Stimulated activated CD4-positive, alpha-beta T cell treated with anti-CD3 and anti-CD28 coated beads, Interleukin-15, amount 100 ng/mL, for 24 hours (primary cell): ENCODE measurements around the gene ZNF584.
"Not testable (repeated sequence)": the region's sequence is repeated elsewhere in the genome, so short reads cannot be mapped to it uniquely, and the experiment has no call there.

Experiments
- DNase-seq: peaks from one replicate; pipeline ENCODE4 v3.0.0-alpha.2; 2020

Gene ZNF584

GRCh38 chr19:58408152-58409009 lies at the start of gene ZNF584:
TSS of gene ZNF584 (plus strand) at chr19:58408649. CDS start at chr19:58409148, 499 bp downstream.
- DNase-seq, result peak; percentile 98

GRCh38 chr19:58361900-58362271 lies 46.6 kb upstream of the ZNF584 start:
- peak; percentile 73 for DNase-seq

GRCh38 chr19:58362272-58362994 lies 46.0 kb upstream of the ZNF584 start, which contains the start of gene ZNF497:
TSS of gene ZNF497 (minus strand) at chr19:58362751. CDS start at chr19:58357635, 5,116 bp downstream.
- DNase-seq, result peak; percentile 99

- no peak for DNase-seq
Measured at GRCh38 chr19:58364146-58364545, 44.3 kb upstream of the ZNF584 start.

DNA sequence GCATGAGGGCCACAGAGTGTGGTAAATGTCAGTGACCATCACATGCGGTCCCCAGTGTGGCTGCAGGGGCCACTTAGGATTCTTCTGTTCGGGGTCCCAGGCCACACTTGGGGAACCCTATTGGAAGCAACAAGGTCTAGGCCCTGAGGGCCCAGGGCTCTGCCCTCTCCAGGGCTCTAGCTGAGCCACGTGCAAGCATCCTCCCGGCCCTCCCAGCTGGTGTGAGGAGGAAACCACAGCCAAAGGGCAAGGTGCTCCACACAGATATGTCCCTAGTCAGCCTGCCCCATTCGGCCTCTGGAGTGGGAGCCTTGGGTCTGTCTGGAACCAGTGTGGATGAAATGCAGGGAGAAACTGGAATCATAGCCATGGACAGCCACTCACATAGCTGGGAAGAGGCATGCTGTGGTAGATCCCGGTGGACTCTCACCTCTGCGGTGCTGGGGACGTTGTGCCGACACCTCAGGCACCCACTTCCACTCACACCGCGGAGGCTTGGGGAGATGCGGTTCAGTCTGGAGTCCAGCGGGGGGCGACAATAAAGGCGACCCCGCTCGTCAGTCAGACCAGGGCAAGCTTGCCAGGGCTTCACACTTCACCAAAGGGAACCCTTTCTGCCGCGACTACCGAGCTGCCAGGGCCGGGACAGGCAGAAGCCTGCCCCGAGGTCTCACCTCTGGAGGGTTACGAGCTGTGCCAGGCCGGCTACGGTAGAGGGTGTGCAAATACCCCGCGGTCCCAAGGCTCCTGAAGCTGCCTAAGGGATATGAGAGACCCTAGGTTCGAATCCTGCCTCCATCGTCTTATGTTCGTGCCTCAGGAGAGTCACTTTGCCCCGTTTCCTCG lies 41.6 kb upstream of the ZNF584 start:
- no peak for DNase-seq

GRCh38 chr19:58367698-58368454 lies 40.6 kb upstream of the ZNF584 start:
- DNase-seq, result no peak

- no peak for DNase-seq
Measured at GRCh38 chr19:58368561-58369360, 39.7 kb upstream of the ZNF584 start.

DNA sequence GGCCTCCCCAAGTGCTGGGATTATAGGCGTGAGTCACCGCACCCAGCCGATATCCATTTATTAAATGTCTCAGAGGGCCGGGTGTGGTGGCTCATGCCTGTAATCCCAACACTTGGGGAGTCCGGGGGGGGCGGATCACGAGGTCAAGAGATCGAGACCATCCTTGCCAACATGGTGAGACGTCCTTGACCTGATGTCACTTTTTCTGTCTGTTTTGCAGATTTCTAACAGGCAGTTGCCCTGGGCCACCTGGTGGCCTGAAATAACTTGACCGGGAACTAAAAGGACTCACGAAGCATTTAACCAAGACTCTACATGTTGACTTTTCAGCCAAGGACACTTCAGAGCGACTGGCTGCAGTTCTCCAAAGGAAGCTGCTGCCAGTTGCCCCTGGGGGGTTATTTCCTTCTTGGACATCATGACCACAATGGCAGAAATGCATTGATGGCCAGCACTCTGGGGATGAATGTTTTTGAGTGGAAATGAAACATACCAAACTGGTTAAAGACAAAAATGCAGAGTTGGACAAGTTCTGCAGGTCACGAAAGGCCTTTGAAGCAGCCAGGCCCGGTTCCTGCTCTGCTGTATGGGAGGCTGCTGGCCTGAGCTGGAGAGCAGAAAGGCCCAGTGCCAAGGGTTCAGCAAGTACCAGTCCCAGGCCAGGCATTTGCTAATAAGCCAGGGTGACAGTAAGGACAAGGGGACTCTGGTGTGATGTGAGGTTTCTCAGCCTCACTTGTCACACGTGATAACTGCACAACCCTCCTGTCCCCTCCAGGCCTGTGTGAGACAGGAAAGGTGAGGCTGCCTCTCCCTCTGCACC lies 35.9 kb upstream of the ZNF584 start:
- no peak for DNase-seq

GRCh38 chr19:58374200-58374599 lies 34.2 kb upstream of the ZNF584 start:
- no peak for DNase-seq

DNA sequence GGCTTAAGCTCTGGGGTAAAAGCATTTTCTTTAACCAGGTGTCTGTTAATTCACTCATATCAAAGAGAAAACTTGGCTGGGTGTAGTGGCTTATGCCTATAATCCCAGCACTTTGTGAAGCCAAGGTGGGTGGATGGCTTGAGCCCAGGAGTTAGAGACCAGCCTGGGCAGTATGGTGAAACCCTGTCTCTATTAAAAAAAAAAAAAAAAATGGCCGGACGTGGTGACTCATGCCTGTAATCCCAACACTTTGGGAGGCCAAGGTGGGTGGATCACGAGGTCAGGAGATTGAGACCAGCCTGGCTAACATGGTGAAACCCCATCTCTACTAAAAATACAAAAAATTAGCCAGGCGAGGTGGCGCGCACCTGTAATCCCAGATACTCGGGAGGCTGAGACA lies 31.7 kb upstream of the ZNF584 start:
- DNase-seq, result not testable (repeated sequence)

GRCh38 chr19:58379246-58379645 lies 29.2 kb upstream of the ZNF584 start:
- no peak for DNase-seq

DNA sequence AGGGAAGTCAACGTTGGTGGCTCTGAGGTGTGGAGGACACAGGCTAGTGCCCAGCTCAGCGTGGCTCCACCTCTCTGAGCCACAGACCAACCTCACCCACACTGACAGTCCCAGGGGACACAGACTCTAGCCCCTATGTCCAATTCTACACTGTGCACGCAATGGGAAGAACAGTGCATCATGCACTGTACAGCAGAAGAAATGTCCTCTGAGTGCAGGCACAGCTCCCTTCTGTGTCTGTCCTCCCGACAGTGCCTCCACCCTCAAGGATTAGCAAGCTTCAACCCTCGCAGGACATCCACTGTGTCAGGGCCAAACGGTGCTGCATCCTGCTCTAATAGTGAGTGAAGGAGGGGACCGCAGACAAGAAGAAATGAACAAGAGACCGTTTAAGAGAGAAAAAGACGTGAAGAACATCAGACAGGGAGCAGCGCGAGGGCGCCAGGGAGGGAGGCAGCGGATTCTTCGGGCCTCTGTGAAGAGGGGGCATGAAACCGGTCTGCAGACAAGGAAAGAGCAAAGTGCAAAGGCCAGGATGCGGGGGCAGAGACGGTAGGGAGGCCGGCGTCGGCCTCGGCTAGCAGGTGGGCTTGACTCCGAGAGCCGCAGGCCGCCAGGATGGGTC lies 28.3 kb upstream of the ZNF584 start:
- DNase-seq, result no peak

DNA sequence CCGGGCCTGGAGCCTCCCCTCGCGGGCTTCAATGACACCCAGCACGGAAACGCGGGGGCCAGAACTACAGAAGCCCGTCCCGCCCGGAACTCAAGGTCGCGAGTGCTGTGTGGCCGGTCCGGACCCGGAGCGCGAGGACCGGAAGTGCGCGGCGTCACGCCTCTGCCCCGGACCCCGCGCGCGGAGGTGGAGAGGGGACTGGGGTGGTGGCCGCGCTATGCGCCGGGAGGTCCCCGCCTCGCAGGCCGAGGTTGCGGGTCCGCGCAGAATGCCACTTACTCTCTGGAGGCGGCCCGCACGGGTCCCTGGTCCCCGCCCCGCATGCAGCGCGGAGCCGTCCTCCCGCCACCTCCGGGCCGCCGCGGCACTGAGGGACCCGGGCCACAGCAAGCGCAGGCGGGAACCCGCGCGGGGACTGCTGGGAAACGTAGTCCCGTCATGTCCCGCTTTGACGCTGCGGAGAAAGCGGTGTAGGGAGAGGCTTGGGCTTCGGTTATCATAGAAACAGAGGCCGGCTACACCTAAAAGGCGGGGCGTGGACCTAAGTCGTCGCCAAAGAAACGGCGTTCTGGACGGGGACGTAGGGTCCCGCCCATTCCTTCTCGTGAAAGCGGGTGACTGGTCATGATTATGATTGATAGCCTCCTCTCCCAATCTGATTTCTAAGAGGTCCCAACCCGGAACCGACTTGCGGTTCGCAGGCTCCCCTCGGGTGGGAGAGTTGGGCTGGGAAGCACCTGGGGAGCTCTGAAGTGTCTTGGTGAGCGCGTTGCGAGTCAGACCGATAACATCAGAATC lies 27.6 kb upstream of the ZNF584 start, which contains the start of gene ZNF837:
Gene ZNF837, minus strand, starts transcription at position 369 of the 798 bp plus-strand sequence. CDS start 11,698 bp downstream, outside the sequence.
- DNase-seq, result peak; percentile 98

DNA sequence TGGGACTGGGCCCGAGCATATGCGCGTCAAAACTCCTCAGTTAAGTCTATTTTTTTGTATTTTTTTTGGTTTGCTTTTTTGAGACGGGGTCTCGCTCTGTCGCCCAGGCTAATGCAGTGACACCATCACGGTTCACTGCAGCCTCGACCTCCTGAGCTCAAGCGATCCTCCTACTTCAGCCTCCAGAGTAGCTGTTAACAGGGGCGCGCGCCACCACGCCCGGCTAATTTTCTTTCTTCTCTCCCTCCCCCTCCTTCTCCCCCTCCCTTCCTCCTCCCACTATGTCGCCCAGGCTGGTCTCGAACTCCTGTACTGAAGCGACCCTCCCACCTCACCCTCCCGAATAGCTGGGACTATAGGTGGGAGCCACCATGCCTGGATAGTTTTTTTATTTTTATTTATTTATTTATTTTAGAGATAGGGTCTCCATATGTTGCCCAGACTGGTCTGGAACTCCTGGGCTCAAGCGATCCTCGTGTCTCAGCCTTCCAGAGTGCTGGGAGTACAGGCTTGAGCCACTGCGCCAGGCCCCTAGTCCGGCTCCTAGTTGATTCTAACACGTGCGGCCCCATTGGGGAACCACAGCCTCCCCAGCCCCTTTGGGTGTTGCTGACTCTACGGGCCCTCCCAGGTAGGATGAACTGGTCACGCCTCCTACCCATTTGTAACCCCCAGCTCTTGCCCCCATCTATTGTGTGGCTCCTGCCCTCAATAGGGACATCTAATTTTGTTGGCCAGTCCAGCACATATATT lies 26.8 kb upstream of the ZNF584 start:
- no peak for DNase-seq

- no peak for DNase-seq
Measured at GRCh38 chr19:58382997-58383603, 25.3 kb upstream of the ZNF584 start.

DNA sequence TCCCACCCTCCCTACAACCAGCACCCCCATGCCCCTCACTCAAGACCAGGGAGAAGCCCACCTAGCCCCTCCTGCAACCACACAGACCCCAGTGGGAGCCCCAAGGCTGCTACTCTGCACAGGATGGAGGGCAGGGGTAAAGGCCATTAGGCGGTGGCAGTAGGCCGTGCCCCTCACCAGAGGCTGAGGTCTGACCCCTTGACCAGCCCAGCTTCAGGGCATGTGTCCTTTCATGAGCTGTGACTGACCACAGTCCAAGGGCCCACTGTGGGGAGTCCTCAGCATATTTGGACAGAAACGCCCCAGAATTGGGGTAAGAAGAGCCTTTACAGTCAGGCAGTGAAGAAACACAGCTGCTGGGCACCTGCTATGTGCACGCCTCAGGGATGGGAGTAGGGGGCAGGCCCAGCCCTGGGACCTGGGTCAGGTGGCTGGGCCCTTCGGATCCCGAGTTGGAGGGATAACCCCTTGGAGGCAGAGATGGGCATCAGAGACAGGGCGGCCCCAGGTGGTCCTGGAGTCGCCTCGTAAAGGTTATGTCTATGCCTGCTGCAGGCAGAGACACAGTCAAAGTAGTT lies 23.0 kb upstream of the ZNF584 start:
- DNase-seq, result no peak

GRCh38 chr19:58385891-58386575 lies 22.4 kb upstream of the ZNF584 start:
- peak; percentile 59 for DNase-seq
